ENCODE data around the gene LRRFIP1. TPM values are rescaled to one million over a fixed set of nuclear protein-coding genes. Genes with fewer than 3 reads are reported as not detected.

LRRFIP1 gene
- total and polyA plus RNA-seq, 9 of the 15 experiments (the other 6 are each of a cell fraction or from before 2014, with no cell fraction given), result 13.1 to 45.2 (median 31.3) TPM

- TF ChIP-seq CBX2 (IDR thresholded peaks at IDR 0.05; ENCODE audit: insufficient read depth, low read length, poor library complexity, severe bottlenecking) (no peak), BCL6 (CRISPR knock-in tag; IDR thresholded peaks at IDR 0.05) (no peak), HDGF (IDR thresholded peaks at IDR 0.05) (no peak), IRF2 (CRISPR knock-in tag; IDR thresholded peaks at IDR 0.05) (no peak), BCOR (IDR thresholded peaks at IDR 0.05) (no peak), USF1 (CRISPR knock-in tag; IDR thresholded peaks at IDR 0.05) (no peak), SAP30 (IDR thresholded peaks at IDR 0.05; ENCODE audit: borderline replicate concordance, insufficient read depth, low read depth, low read length, poor library complexity, severe bottlenecking) (no peak), HNRNPLL (IDR thresholded peaks at IDR 0.05; ENCODE audit: low read depth, low read length, poor library complexity, severe bottlenecking) (no peak)
Measured at GRCh38 chr2:237663517-237664110, 36.2 kb downstream of the LRRFIP1 start (continued).

- Histone ChIP-seq H3K79me2 (ENCODE audit: control insufficient read depth, insufficient read depth, low read length) (no peaks in the 10 kb centered on the region), H2AFZ (ENCODE audit: low read depth, low read length) (no peak overlapping the region), H3K9me1 (ENCODE audit: control insufficient read depth, insufficient read depth, low read length) (no peaks in the 10 kb centered on the region), H4K20me1 (replicated peaks; ENCODE audit: control insufficient read depth, insufficient read depth, low read length) (no peaks in the 10 kb centered on the region), H3K27ac (ENCODE audit: extremely low read depth, low read depth, low read length) (no peak overlapping the region), H3K9ac (ENCODE audit: insufficient read depth in 1 of 2, low read depth in 2 of 2, low read length in 2 of 2) (no peak overlapping the region), H3K4me3 (no peak overlapping the region), H3K4me2 (ENCODE audit: insufficient read depth, low read length) (no peak overlapping the region), H3K4me1 (replicated peaks in 1 of 2; ENCODE audit: control insufficient read depth in 2 of 2, insufficient read depth in 2 of 2, low read length in 2 of 2) (no peaks in the 10 kb centered on the region; a peak in 2 of 5 replicates), H3K9me3 (replicated peaks; ENCODE audit: control insufficient read depth, insufficient read depth, low read depth, low read length) (no peaks in the 10 kb centered on the region), H3K36me3 (ENCODE audit: control insufficient read depth, insufficient read depth, low read length) (no peaks in the 10 kb centered on the region), H3K27me3 (ENCODE audit: control insufficient read depth in 2 of 2, insufficient read depth in 2 of 2, low read length in 2 of 2) (peaks cover 6 to 50% of the 10 kb centered on the region in 2 experiments; a peak in 3 of 5 replicates)
- no peak for ATAC-seq
- no TSS peak for BruUV-seq (replicated peaks)
- DNase-seq (ENCODE audit: extremely low read depth in 1 of 4, low spot score in 3 of 4), result no peak
- WGBS (ENCODE audit: insufficient coverage, low coverage, missing lambda C conversion rate), result 23% methylated on average over 12 of the region's 17 CpGs
- ChIA-PET CTCF (ENCODE audit: low intra/inter-chr PET ratio) (interaction anchor here (0.6 kb wide), 1 partner anchor 81 kb away, joined by 3 read pairs; no protein-coding TSS in a partner anchor), POLR2A (no interaction called here)
- intact Hi-C loops (cut with micrococcal nuclease), result no loop called here
- no peak for FAIRE-seq
- in situ Hi-C loops (cut with MboI), result no loop called here
- TF ChIP-seq SRSF1 (IDR thresholded peaks at IDR 0.05; ENCODE audit: low read depth, low read length), result no peak
Measured at GRCh38 chr2:237664151-237664550, 36.8 kb downstream of the LRRFIP1 start.

Measured in K562 (cell line).